Fibroblast of gingiva (primary cell): ENCODE results near the gene ANKRD33B.

ENCODE experiments used
- DNase-seq: peaks from one replicate; pipeline ENCODE4 v3.0.0-alpha.2; 2011; ENCODE audit warnings: low read depth

Gene ANKRD33B

GRCh38 chr5:10579536-10580521, 16.0 kb downstream of the ANKRD33B start:
- DNase-seq, result no peak

DNA sequence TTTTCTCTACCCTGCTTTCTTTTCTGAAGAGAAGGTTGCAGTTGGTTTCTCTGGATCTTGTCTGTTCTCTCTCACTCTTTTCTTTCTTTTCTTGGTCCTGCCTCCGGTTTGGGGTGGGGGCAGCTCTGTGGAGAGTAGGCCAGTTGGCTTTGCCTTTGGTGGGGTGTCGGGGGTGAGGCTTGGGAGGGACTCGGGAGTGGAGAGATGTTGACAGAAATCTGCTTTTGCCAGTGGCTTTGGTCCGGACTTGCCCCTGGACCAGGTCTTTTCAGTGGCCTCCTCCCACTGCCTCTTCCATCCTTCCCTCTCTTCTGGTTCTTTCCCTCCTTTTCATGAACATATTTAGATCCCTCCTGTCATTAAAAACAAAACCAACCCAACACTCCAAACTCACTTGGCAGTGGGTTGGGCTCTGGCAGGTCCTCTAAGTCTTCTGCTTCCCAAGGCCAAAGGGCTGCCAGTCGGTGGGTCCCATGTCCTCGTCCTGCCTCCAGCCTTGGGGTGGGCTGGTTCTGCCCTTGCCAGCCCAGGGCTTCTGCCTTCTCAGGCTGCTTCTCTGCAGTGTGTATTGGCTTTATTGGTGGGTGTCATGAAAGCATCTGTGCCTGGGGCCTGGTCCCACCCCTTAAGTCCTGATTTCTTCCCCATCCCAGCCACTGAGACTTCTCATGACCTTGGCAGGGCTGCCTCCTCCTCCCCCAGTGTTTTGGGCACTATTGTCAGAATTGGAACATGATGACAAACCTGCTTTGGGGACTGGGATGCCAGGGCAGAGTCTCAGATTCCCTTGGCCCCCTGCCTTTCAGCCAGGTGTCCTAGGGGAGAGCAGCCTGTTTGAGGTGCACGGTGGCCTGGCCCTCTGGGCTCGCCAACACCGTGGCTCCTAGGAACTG, 16.9 kb downstream of the ANKRD33B start:
- DNase-seq, result no peak

GRCh38 chr5:10581424-10581748, 17.5 kb downstream of the ANKRD33B start:
- DNase-seq, result no peak

DNA sequence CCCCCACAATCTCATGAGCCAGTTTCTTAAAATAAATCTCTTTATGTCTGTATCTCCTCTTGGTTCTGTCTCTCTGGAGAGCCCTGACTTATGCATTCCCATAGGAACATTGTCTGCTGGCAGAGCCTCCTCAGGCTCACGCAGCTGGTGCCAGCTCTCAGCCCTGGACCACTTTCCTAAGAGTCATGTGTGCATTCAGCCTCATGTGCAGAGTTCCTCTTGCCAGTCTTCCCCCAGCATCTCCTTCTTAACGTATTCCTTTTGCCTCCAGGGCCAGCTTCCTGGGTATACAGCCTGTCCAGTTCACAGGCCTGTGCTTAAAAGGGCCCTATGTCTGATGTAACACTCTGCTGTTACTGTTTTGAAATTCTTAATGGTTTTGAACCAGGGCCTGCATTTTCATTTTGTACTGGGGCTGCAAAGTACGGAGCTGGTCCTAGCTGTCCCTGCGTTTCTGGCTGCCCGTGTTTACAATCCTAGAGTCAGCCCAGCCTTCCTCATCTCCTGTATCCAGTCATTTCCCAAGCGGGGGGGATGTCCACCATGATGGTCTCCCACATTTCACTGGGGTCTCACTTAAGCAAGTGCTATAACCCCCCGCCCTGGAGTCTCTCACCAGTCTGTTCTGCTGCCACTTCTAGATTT, 18.1 kb downstream of the ANKRD33B start:
- DNase-seq, result peak; percentile 83

- no peak for DNase-seq
Observed at GRCh38 chr5:10582512-10582897, 18.6 kb downstream of the ANKRD33B start.

- no peak for DNase-seq
Observed at GRCh38 chr5:10583663-10584572, 20.0 kb downstream of the ANKRD33B start.

- no peak for DNase-seq
Observed at GRCh38 chr5:10584714-10585517, 21.0 kb downstream of the ANKRD33B start.

DNA sequence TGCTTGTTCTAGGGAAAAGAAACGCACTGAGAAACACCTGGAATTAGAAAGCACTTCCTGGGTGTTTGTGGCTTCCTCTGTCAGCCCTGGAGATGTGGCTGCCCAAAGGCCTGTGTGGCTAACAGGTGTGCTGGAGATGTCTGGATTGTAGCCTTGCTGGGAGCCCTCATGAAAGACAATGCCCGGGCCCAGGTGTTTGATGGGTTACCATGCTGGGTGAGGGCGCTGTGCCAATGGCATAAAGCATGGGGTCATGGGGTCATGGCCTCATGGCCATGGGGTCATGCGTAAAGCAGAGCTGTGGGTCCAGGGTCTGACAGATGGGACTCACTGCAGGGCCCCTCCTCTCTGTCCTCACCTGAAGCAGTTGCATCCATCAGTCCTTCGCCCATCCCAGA, 21.6 kb downstream of the ANKRD33B start:
- no peak for DNase-seq

- no peak for DNase-seq
Observed at GRCh38 chr5:10586008-10586407, 22.1 kb downstream of the ANKRD33B start.

DNA sequence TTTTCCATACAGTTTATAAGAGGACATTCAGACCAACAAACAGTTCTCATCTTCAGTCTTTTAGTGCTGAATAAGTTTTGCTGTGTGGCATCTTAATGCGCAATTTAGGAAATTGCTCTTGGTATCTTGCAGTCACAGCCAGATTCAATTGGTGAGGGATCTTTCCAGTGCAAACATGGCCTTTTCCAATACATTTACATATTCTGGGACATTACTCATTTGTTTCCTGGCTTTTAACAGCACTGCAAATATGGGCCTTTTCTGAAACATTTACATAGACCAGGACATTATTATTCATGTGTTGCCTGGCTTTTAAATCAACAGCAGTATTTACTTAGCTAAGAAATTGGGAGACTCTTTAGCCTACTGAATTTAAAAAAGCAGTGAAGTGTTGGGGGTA, 22.7 kb downstream of the ANKRD33B start:
- DNase-seq, result no peak

DNA sequence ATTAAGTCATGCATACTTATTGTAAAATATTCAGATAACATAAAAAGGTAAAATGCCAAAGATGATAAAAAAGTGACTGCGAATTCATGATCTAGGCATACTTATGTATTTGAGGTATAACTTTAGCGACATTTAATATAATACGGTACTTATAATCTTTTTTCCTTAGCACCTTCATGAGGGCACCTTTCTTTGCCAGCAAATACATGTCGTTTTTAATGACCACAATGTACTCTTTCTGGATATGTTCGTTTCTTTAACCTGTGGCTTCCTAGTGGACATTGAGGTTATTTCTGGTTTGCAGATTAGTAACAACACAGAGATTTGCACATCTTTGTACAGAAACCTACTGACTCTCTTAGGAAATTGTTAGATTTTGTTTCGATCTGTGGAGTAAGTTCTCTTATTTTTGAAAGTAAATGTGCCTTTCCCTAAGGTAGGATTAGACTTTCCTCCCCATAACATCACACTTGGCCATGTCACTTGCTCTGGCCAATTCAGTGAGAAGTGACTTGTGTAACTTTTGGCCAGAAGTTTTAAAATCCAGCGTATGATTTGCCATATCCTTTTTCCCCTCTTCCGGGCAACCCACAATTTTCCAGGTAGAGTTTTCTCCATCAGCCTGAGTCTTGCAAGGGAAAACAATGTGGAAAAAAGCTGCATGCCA, 24.4 kb downstream of the ANKRD33B start:
- no peak for DNase-seq

- DNase-seq, result no peak
Observed at GRCh38 chr5:10588779-10589447, 25.0 kb downstream of the ANKRD33B start.

GRCh38 chr5:10590226-10590999, 26.5 kb downstream of the ANKRD33B start:
- DNase-seq, result no peak

- DNase-seq, result no peak
Observed at GRCh38 chr5:10591159-10591558, 27.3 kb downstream of the ANKRD33B start.

DNA sequence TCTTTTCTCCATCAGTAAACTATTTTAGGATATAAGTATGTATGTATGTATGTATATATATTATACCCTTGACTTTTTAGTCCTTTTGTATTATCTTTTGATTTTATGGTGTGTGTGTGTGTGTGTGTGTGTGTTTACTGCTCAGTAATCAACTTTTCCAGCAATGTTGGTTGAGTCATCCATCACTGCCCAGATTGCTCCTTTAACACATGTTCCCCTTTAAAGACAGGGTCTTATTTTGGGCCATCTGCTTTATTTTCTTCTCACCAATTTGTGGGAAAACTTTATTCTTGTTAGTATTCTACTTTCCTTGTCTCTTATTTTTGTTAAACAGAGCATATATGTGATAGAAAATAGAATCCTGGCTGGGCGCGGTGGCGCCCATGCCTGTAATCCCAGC, 28.1 kb downstream of the ANKRD33B start:
- no peak for DNase-seq

DNA sequence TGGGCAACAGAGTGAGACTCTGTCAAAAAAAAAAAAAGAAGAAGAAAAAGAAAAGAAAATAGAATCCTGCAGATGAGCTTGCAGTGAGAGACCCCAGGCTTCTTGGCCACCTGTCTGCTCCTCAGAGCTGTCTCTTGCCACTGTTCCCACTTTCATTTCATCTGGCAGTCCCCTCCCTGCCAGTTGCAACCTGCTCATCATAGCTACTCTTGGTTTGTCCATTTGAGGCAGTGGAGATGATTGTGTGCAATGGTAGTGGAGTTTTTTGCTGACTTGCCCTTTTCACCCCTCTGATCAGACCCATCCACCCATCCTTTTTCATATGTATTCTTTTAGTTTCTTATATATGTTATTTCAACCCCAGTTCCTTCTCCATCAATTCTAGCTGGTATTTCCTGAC, 28.7 kb downstream of the ANKRD33B start:
- no peak for DNase-seq

DNA sequence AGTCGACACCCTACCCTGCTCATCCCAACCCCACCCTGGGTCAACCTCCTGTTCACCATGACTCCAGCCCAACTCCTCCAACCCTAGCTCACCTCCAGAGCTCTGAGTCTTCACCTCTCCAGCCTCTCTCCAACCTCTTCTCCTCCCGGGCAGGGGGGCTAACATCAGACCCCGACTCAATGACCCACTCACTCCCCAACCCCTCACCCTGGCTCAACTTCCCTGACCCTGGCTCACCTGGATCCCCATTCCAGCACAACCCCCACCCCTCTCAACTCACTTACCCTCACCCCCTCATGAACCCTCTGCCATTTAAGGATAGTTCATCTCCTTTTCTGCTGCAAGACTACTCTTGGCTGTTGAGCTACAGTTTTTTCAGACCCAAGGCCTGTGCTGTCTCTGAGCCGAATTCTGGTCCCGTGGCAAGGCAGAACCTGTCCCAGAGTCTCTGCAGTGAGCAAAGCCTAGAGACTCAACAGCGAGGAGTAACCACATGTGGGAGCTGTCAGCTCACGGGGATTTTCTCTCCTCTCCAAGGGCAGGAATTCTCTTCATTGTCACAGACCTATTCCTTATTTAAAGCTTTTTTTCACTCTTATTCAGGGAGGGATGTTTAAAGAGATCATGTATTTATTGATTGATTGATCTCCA, 29.8 kb downstream of the ANKRD33B start:
- DNase-seq, result no peak

GRCh38 chr5:10594591-10595210, 30.8 kb downstream of the ANKRD33B start:
- no peak for DNase-seq
